Measurements from ENCODE around the gene STXBP6. TPM values are rescaled to one million over a fixed set of nuclear protein-coding genes. Genes with fewer than 3 reads are reported as not detected.
A peak's percentile ranks its signal among the peaks of the same experiment; 100 is the strongest.

The STXBP6 gene
- total and polyA plus RNA-seq, 2 of the 13 experiments (the other 11 are each of a cell fraction or from before 2014, with no cell fraction given): 35.3 to 42.8 TPM

- 0 out of 2 replicates have a peak, but pooled peaks have one; percentile 59 for TF ChIP-seq TRIM24 (CRISPR knock-in tag; IDR thresholded peaks at IDR 0.05)
- TF ChIP-seq ZFP90 (CRISPR knock-in tag; IDR thresholded peaks at IDR 0.05; ENCODE audit: borderline replicate concordance): peak; percentile 41; the same call in 1 of the 2 replicates
- 0 out of 2 replicates have a peak, but pooled peaks have one; percentile 47 for TF ChIP-seq KDM1A (CRISPR knock-in tag; IDR thresholded peaks at IDR 0.05)
- no peak for TF ChIP-seq ETV6 (CRISPR knock-in tag; conservative IDR thresholded peaks at IDR 0.05)
- TF ChIP-seq ZNF382 (CRISPR knock-in tag; IDR thresholded peaks at IDR 0.05; ENCODE audit: borderline replicate concordance): no peak
- TF ChIP-seq NR2F1 (CRISPR knock-in tag; IDR thresholded peaks at IDR 0.05): peak; percentile 68 to 69; a peak in 2 of 4 replicates
- TF ChIP-seq ZNF12 (CRISPR knock-in tag; IDR thresholded peaks at IDR 0.05): 0 out of 2 replicates have a peak, but pooled peaks have one; percentile 32
- no peak for TF ChIP-seq ZNF720 (CRISPR knock-in tag; IDR thresholded peaks at IDR 0.05)
- TF ChIP-seq, protein P1, sequence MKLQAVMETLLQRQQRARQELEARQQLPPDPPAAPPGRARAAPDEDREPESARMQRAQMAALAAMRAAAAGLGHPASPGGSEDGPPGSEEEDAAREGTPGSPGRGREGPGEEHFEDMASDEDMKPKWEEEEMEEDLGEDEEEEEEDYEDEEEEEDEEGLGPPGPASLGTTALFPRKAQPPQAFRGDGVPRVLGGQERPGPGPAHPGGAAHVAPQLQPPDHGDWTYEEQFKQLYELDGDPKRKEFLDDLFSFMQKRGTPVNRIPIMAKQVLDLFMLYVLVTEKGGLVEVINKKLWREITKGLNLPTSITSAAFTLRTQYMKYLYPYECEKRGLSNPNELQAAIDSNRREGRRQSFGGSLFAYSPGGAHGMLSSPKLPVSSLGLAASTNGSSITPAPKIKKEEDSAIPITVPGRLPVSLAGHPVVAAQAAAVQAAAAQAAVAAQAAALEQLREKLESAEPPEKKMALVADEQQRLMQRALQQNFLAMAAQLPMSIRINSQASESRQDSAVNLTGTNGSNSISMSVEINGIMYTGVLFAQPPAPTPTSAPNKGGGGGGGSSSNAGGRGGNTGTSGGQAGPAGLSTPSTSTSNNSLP (IDR thresholded peaks at IDR 0.05; ENCODE audit: low read depth, low read length): peak; percentile 67
- TF ChIP-seq, protein P2, sequence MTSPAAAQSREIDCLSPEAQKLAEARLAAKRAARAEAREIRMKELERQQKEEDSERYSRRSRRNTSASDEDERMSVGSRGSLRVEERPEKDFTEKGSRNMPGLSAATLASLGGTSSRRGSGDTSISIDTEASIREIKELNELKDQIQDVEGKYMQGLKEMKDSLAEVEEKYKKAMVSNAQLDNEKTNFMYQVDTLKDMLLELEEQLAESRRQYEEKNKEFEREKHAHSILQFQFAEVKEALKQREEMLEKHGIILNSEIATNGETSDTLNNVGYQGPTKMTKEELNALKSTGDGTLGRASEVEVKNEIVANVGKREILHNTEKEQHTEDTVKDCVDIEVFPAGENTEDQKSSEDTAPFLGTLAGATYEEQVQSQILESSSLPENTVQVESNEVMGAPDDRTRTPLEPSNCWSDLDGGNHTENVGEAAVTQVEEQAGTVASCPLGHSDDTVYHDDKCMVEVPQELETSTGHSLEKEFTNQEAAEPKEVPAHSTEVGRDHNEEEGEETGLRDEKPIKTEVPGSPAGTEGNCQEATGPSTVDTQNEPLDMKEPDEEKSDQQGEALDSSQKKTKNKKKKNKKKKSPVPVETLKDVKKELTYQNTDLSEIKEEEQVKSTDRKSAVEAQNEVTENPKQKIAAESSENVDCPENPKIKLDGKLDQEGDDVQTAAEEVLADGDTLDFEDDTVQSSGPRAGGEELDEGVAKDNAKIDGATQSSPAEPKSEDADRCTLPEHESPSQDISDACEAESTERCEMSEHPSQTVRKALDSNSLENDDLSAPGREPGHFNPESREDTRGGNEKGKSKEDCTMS (CRISPR knock-in tag; conservative IDR thresholded peaks at IDR 0.05): no peak
- TF ChIP-seq, protein P3, sequence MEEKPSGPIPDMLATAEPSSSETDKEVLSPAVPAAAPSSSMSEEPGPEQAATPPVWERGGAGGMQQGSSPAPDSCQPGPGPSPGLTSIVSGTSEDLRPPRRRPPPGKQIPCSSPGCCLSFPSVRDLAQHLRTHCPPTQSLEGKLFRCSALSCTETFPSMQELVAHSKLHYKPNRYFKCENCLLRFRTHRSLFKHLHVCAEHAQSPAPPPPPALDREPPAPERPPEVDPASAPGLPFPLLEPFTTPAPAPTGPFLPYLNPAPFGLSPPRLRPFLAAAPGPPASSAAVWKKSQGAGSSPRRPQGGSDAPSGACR (CRISPR knock-in tag; IDR thresholded peaks at IDR 0.05): 0 out of 2 replicates have a peak, but pooled peaks have one; percentile 64
- peak; percentile 44; the same call in 1 of the 2 replicates for TF ChIP-seq ELF3 (CRISPR knock-in tag; IDR thresholded peaks at IDR 0.05)
- peak; percentile 38; the same call in 1 of the 2 replicates for TF ChIP-seq PHF20 (CRISPR knock-in tag; IDR thresholded peaks at IDR 0.05)
- no peak for TF ChIP-seq E2F1 (CRISPR knock-in tag; IDR thresholded peaks at IDR 0.05)
- 0 out of 2 replicates have a peak, but pooled peaks have one; percentile 22 for TF ChIP-seq PPARG (CRISPR knock-in tag; conservative IDR thresholded peaks at IDR 0.05)
- 0 out of 2 replicates have a peak, but pooled peaks have one; percentile 47 for TF ChIP-seq RARA (CRISPR knock-in tag; IDR thresholded peaks at IDR 0.05)
- TF ChIP-seq, protein P4, sequence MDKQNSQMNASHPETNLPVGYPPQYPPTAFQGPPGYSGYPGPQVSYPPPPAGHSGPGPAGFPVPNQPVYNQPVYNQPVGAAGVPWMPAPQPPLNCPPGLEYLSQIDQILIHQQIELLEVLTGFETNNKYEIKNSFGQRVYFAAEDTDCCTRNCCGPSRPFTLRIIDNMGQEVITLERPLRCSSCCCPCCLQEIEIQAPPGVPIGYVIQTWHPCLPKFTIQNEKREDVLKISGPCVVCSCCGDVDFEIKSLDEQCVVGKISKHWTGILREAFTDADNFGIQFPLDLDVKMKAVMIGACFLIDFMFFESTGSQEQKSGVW (CRISPR knock-in tag; IDR thresholded peaks at IDR 0.05; ENCODE audit: borderline replicate concordance): 0 out of 2 replicates have a peak, but pooled peaks have one; percentile 58
- no peak for TF ChIP-seq ZSCAN29 (CRISPR knock-in tag; conservative IDR thresholded peaks at IDR 0.05)
- peak; percentile 67; the same call in 1 of the 2 replicates for TF ChIP-seq TFAP4 (IDR thresholded peaks at IDR 0.05; ENCODE audit: borderline replicate concordance, low read depth)
- no peak for TF ChIP-seq NR1H2 (CRISPR knock-in tag; IDR thresholded peaks at IDR 0.05; ENCODE audit: borderline replicate concordance, low read depth)
Measured at GRCh38 chr14:24870949-24871701, 178.8 kb downstream of the STXBP6 start (continued).

Measured in HepG2 (cell line).